Measurements from ENCODE around the gene RGS3.

RGS3 gene

GRCh38 chr9:113574441-113575262 is 111.1 kb downstream of the RGS3 start:
- no peak for DNase-seq

GRCh38 chr9:113577525-113578261 is 114.2 kb downstream of the RGS3 start:
- DNase-seq, result no peak

- DNase-seq, result no peak
These were observed 114.8 kb downstream of the RGS3 start for GRCh38 chr9:113578279-113578865.

- peak; percentile 82 for DNase-seq
These were observed 115.4 kb downstream of the RGS3 start for GRCh38 chr9:113578882-113579282.

GRCh38 chr9:113579283-113580040 is 115.9 kb downstream of the RGS3 start:
- DNase-seq, result peak; percentile 19

- peak; percentile 68 for DNase-seq
These were observed 116.8 kb downstream of the RGS3 start for GRCh38 chr9:113580041-113580953.

- DNase-seq, result no peak
These were observed 117.4 kb downstream of the RGS3 start for GRCh38 chr9:113580954-113581311.

- DNase-seq, result peak; percentile 84
These were observed 118.6 kb downstream of the RGS3 start for GRCh38 chr9:113581865-113582697.

- no peak for DNase-seq
These were observed 119.2 kb downstream of the RGS3 start for GRCh38 chr9:113582698-113583200.

GRCh38 chr9:113583511-113584427 is 120.2 kb downstream of the RGS3 start:
- no peak for DNase-seq

GRCh38 chr9:113584428-113585084 is 121.0 kb downstream of the RGS3 start:
- no peak for DNase-seq

GRCh38 chr9:113585085-113585442 is 121.5 kb downstream of the RGS3 start:
- DNase-seq, result no peak

GRCh38 chr9:113585555-113585954 is 122.0 kb downstream of the RGS3 start:
- no peak for DNase-seq

GRCh38 chr9:113587471-113588031 is 124.0 kb downstream of the RGS3 start:
- DNase-seq, result peak; percentile 11

GRCh38 chr9:113588242-113588810 is 124.8 kb downstream of the RGS3 start:
- DNase-seq, result no peak

- DNase-seq, result no peak
These were observed 125.4 kb downstream of the RGS3 start for GRCh38 chr9:113588936-113589335.

- no peak for DNase-seq
These were observed 125.9 kb downstream of the RGS3 start for GRCh38 chr9:113589407-113589806.

- DNase-seq, result peak; percentile 42
These were observed 126.4 kb downstream of the RGS3 start for GRCh38 chr9:113589890-113590289.

- no peak for DNase-seq
These were observed 126.9 kb downstream of the RGS3 start for GRCh38 chr9:113590389-113590788.

Data from CD4-positive, alpha-beta T cell treated with Interleukin-10 for 1 hour (primary cell).